MM.1S (cell line): ENCODE measurements around the gene COIL.

ENCODE experiments used
- EZH2 ChIP-seq: fragments of 300-600 bp; sonication (generic); optimal IDR thresholded peaks from 2 replicates; pipeline ENCODE3; 2017; ENCODE audit warnings: low read depth, mild to moderate bottlenecking, antibody characterized with exemption, low read length, mixed read lengths
- EZH2phosphoT487 ChIP-seq: fragments of 300-600 bp; sonication (generic); IDR thresholded peaks from 2 replicates; pipeline ENCODE4 v1.6.1; 2018; ENCODE audit warnings: antibody characterized with exemption, low read length
- TF ChIP-seq, protein P1 (sequence below): fragments of 300-600 bp; sonication (generic); IDR thresholded peaks from 2 replicates; pipeline ENCODE4 v1.5.1; 2016; ENCODE audit warnings: antibody characterized with exemption, low read length, mixed read lengths

DNA sequence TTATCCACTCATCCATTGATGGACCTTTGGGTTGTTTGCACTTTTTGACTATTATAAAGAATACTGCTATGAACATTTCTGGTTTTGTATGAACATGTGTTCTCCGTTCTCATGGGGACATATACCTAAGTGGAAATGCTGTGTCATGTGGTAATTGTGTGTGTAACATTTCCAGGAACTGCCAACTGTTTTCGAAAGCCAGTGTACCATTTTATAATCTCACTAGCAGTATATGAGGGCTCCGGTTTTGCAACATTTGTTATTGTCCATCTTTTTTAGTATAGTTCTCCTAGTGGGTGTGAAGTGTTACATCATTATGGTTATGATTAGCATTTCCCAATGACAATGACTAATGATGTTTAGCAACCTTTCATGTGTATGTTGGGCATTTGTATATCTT is 41.9 kb downstream of the COIL start:
- TF ChIP-seq EZH2 (no peak), EZH2phosphoT487 (no peak)
- TF ChIP-seq, protein P1, sequence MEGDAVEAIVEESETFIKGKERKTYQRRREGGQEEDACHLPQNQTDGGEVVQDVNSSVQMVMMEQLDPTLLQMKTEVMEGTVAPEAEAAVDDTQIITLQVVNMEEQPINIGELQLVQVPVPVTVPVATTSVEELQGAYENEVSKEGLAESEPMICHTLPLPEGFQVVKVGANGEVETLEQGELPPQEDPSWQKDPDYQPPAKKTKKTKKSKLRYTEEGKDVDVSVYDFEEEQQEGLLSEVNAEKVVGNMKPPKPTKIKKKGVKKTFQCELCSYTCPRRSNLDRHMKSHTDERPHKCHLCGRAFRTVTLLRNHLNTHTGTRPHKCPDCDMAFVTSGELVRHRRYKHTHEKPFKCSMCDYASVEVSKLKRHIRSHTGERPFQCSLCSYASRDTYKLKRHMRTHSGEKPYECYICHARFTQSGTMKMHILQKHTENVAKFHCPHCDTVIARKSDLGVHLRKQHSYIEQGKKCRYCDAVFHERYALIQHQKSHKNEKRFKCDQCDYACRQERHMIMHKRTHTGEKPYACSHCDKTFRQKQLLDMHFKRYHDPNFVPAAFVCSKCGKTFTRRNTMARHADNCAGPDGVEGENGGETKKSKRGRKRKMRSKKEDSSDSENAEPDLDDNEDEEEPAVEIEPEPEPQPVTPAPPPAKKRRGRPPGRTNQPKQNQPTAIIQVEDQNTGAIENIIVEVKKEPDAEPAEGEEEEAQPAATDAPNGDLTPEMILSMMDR: no peak
